ENCODE data around the gene SPAG16. TPM values are rescaled to one million over a fixed set of nuclear protein-coding genes. Genes with fewer than 3 reads are reported as not detected.

The SPAG16 gene
- total RNA-seq, 1 experiment from 2014 or later = 16.0 TPM

DNA sequence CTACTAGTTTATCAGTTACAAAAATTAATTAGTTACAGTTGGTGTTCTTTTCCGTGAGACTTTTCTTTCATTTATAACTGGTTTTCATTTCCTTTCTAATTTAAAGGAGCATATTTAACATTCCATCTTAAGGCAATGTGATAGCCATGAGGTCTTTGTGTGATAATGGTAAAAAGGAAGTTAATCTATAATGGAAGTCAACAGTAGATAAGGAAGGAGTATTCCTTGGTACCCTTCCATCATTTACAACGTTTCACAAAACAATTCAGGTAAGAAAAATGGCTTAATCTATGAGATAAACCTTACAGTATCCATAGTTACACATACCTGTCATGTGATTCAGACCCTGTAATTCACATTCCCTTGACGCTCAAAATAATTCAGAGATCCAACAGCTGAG is 601.2 kb downstream of the SPAG16 start:
- DNase-seq (ENCODE audit: low spot score) (no peak), ATAC-seq (no peak)
- Mint-ChIP-seq H3K4me1 (no peaks in the 10 kb centered on the region), H3K27me3 (ENCODE audit: low read depth) (no peaks in the 10 kb centered on the region), H3K4me3 (no peak overlapping the region), H3K9me3 (peaks cover 28% of the 10 kb centered on the region), H3K36me3 (peaks cover 3% of the 10 kb centered on the region; the same call in 1 of the 2 replicates), H3K27ac (no peak overlapping the region)
- ChIA-PET CTCF (no interaction called here), POLR2A (no interaction called here)
- TF ChIP-seq, protein P1, sequence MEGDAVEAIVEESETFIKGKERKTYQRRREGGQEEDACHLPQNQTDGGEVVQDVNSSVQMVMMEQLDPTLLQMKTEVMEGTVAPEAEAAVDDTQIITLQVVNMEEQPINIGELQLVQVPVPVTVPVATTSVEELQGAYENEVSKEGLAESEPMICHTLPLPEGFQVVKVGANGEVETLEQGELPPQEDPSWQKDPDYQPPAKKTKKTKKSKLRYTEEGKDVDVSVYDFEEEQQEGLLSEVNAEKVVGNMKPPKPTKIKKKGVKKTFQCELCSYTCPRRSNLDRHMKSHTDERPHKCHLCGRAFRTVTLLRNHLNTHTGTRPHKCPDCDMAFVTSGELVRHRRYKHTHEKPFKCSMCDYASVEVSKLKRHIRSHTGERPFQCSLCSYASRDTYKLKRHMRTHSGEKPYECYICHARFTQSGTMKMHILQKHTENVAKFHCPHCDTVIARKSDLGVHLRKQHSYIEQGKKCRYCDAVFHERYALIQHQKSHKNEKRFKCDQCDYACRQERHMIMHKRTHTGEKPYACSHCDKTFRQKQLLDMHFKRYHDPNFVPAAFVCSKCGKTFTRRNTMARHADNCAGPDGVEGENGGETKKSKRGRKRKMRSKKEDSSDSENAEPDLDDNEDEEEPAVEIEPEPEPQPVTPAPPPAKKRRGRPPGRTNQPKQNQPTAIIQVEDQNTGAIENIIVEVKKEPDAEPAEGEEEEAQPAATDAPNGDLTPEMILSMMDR (IDR thresholded peaks at IDR 0.05) = no peak
- TF ChIP-seq, protein P2, sequence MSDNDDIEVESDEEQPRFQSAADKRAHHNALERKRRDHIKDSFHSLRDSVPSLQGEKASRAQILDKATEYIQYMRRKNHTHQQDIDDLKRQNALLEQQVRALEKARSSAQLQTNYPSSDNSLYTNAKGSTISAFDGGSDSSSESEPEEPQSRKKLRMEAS (CRISPR knock-in tag; IDR thresholded peaks at IDR 0.05) = no peak
- TF ChIP-seq, protein P3, sequence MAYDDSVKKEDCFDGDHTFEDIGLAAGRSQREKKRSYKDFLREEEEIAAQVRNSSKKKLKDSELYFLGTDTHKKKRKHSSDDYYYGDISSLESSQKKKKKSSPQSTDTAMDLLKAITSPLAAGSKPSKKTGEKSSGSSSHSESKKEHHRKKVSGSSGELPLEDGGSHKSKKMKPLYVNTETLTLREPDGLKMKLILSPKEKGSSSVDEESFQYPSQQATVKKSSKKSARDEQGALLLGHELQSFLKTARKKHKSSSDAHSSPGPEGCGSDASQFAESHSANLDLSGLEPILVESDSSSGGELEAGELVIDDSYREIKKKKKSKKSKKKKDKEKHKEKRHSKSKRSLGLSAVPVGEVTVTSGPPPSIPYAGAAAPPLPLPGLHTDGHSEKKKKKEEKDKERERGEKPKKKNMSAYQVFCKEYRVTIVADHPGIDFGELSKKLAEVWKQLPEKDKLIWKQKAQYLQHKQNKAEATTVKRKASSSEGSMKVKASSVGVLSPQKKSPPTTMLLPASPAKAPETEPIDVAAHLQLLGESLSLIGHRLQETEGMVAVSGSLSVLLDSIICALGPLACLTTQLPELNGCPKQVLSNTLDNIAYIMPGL (CRISPR knock-in tag; IDR thresholded peaks at IDR 0.05) = no peak
- no peak for TF ChIP-seq NFE2L1 (CRISPR knock-in tag; IDR thresholded peaks at IDR 0.05)
- TF ChIP-seq TEAD4 (CRISPR knock-in tag; IDR thresholded peaks at IDR 0.05) = no peak
- TF ChIP-seq OVOL2 (CRISPR knock-in tag; IDR thresholded peaks at IDR 0.05; ENCODE audit: borderline replicate concordance) = no peak
- TF ChIP-seq TCF7 (CRISPR knock-in tag; IDR thresholded peaks at IDR 0.05; ENCODE audit: low read depth) = no peak
- TF ChIP-seq JUN (CRISPR knock-in tag; IDR thresholded peaks at IDR 0.05) = no peak
- TF ChIP-seq CREM (CRISPR knock-in tag; IDR thresholded peaks at IDR 0.05) = no peak
- TF ChIP-seq MXD4 (CRISPR knock-in tag; IDR thresholded peaks at IDR 0.05; ENCODE audit: borderline replicate concordance) = no peak
- TF ChIP-seq, protein P4, sequence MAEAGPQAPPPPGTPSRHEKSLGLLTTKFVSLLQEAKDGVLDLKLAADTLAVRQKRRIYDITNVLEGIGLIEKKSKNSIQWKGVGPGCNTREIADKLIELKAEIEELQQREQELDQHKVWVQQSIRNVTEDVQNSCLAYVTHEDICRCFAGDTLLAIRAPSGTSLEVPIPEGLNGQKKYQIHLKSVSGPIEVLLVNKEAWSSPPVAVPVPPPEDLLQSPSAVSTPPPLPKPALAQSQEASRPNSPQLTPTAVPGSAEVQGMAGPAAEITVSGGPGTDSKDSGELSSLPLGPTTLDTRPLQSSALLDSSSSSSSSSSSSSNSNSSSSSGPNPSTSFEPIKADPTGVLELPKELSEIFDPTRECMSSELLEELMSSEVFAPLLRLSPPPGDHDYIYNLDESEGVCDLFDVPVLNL (CRISPR knock-in tag; IDR thresholded peaks at IDR 0.05; ENCODE audit: borderline replicate concordance, low read depth) = no peak
- TF ChIP-seq ZNF121 (CRISPR knock-in tag; IDR thresholded peaks at IDR 0.05) = no peak
- TF ChIP-seq, protein P5, sequence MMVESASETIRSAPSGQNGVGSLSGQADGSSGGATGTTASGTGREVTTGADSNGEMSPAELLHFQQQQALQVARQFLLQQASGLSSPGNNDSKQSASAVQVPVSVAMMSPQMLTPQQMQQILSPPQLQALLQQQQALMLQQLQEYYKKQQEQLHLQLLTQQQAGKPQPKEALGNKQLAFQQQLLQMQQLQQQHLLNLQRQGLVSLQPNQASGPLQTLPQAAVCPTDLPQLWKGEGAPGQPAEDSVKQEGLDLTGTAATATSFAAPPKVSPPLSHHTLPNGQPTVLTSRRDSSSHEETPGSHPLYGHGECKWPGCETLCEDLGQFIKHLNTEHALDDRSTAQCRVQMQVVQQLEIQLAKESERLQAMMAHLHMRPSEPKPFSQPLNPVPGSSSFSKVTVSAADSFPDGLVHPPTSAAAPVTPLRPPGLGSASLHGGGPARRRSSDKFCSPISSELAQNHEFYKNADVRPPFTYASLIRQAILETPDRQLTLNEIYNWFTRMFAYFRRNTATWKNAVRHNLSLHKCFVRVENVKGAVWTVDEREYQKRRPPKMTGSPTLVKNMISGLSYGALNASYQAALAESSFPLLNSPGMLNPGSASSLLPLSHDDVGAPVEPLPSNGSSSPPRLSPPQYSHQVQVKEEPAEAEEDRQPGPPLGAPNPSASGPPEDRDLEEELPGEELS (CRISPR knock-in tag; IDR thresholded peaks at IDR 0.05) = no peak
- TF ChIP-seq NFATC4 (CRISPR knock-in tag; IDR thresholded peaks at IDR 0.05) = no peak
- TF ChIP-seq, protein P6, sequence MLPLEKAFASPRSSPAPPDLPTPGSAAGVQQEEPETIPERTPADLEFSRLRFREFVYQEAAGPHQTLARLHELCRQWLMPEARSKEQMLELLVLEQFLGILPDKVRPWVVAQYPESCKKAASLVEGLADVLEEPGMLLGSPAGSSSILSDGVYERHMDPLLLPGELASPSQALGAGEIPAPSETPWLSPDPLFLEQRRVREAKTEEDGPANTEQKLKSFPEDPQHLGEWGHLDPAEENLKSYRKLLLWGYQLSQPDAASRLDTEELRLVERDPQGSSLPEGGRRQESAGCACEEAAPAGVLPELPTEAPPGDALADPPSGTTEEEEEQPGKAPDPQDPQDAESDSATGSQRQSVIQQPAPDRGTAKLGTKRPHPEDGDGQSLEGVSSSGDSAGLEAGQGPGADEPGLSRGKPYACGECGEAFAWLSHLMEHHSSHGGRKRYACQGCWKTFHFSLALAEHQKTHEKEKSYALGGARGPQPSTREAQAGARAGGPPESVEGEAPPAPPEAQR (CRISPR knock-in tag; IDR thresholded peaks at IDR 0.05) = no peak

DNA sequence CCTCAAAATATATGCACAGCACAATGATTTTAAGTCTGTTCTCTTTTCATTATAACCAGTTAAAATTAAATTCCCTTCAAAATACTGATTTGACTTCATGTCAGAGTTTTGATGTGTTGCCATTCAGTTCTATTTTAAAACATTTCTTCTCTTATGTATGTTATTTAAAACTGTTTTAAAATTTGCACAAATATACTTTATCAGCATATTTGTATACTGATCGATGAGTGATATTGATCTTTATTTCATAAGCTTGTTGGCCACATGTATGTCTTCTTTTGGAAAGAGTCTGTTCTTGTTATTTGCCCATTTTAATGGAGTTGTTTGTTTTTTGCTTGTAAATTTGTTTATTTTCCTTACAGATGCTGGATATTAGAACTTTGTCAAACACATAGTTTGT is 630.2 kb downstream of the SPAG16 start:
- Mint-ChIP-seq H3K27me3 (ENCODE audit: low read depth) (no peaks in the 10 kb centered on the region; the same call in 1 of the 2 replicates), H3K4me1 (no peaks in the 10 kb centered on the region), H3K9me3 (peaks cover 42% of the 10 kb centered on the region), H3K27ac (no peak overlapping the region), H3K36me3 (peaks cover 22% of the 10 kb centered on the region), H3K4me3 (no peak overlapping the region)
- ATAC-seq (no peak), DNase-seq (ENCODE audit: low spot score) (no peak)
- POLR2A ChIA-PET = no interaction called here
- CTCF ChIA-PET = no interaction called here
- no peak for TF ChIP-seq SP1 (CRISPR knock-in tag; conservative IDR thresholded peaks at IDR 0.05)
- no peak for TF ChIP-seq KAT7 (CRISPR knock-in tag; IDR thresholded peaks at IDR 0.05; ENCODE audit: borderline replicate concordance)
- TF ChIP-seq ZNF416 (CRISPR knock-in tag; IDR thresholded peaks at IDR 0.05) = no peak
- TF ChIP-seq ZNF138 (CRISPR knock-in tag; conservative IDR thresholded peaks at IDR 0.05) = no peak
- TF ChIP-seq, protein P7, sequence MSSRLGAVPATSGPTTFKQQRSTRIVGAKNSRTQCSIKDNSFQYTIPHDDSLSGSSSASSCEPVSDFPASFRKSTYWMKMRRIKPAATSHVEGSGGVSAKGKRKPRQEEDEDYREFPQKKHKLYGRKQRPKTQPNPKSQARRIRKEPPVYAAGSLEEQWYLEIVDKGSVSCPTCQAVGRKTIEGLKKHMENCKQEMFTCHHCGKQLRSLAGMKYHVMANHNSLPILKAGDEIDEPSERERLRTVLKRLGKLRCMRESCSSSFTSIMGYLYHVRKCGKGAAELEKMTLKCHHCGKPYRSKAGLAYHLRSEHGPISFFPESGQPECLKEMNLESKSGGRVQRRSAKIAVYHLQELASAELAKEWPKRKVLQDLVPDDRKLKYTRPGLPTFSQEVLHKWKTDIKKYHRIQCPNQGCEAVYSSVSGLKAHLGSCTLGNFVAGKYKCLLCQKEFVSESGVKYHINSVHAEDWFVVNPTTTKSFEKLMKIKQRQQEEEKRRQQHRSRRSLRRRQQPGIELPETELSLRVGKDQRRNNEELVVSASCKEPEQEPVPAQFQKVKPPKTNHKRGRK (CRISPR knock-in tag; IDR thresholded peaks at IDR 0.05; ENCODE audit: borderline replicate concordance) = no peak
- TF ChIP-seq NR2C2 (CRISPR knock-in tag; IDR thresholded peaks at IDR 0.05) = no peak
